ENCODE results near the gene CRMP1.
"Not testable (repeated sequence)": the region's sequence is repeated elsewhere in the genome, so short reads cannot be mapped to it uniquely, and the experiment has no call there.

Gene CRMP1

DNA sequence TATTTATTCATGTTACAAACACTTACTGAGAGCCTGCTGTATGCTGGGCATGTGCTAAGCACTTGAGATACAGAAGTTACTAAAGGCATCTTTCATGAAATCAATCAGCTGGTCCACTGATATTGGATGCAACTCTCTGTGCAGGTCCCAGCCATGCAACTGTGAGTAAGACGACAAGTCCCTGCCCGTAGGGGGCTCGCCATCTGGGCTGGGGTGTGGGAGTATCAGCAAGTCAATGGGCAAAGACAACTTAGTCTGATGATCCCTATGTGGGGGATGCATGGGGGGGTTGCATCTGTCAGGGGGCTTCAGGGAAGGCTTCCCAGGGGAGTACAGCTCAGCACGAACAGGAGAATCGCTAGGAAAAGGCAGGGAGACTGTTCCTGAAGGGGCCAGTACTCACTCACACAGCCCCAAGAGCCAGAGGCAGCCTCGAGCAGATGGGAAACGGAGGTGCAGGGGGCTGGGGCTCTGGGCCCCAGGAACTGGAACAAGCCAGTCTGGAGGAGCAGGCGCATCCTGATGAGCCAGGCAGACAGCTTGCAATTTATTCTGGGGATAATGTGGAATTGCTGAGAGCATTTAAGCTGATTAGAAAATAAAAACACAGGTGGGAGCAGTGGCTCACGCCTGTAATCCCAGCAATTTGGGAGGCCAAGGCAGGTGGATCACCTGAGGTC is 40.2 kb downstream of the CRMP1 start:
- no peak for DNase-seq

DNA sequence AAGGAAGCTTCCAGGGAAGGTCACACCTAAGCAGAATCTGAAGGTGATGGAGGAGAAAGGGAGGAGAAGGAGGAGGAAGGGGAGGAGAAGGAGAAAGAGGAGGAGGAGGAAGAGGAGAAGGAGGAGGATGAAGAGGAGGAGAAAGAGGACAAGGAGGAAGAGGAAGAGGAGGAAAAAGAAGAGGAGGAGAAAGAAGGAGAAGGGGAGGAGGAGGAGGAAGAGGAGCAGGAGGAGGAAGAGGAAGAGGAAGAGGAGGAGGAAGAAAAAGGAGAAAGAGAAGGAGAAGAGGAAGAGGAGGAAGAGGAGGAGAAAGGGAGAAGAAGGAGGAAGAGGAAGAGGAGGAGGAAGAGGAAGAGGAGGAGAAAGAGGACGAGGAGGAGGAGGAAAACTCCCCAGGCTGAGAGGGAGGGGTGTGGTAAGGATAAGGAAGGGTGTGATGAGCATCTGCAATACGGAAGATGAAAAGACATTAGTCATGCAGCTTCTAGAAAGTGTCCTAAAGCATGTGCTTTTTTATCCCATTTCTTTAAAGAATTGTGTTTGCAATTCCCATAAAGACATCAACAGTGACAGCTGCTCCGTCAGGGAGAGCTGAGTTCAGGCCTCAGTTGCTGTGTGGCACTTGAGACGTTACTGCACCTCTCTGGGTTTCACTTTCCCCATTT is 41.1 kb downstream of the CRMP1 start:
- DNase-seq = no peak

- DNase-seq = no peak
Measured at GRCh38 chr4:5845035-5845905, 47.6 kb downstream of the CRMP1 start.

- DNase-seq = no peak
Measured at GRCh38 chr4:5843573-5844530, 49.0 kb downstream of the CRMP1 start.

DNA sequence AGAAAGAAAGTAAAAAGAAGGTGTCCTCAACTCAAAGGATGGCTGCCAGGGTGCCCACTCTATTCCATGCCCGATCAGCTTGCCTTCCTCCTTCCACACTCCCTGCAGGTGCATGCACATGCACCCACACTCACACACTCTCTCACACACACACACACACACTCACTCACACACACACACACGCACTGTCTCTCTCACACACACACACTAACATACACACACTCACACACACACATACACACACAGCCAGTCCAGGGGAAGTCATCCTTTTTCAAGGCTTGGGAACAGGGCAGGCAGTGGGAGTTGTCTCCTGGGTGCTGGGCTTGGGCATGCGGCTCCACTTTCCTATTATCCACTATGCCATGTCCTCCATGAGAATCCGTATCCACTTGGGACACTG is 50.4 kb downstream of the CRMP1 start:
- DNase-seq = no peak

GRCh38 chr4:5839751-5840674 is 52.9 kb downstream of the CRMP1 start:
- no peak for DNase-seq

- DNase-seq = no peak
Measured at GRCh38 chr4:5839332-5839731, 53.6 kb downstream of the CRMP1 start.

DNA sequence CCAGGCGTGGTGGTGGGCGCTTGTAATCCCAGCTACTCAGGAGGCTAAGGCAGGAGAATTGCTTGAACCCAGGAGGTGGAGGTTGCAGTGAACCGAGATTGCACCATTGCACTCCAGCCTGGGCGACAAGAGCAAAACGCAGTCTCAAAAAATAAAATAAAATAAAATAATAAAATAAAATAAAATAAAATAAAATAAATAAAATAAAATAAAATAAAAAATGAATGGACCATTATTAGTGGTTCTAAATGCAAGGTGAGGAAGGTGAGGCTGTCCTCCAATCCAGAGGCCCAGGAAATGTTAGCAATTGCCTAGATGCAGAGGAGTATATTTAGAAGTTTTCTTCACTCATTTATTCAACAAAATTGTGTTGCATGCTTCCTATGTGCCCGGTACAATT is 55.4 kb downstream of the CRMP1 start:
- DNase-seq = not testable (repeated sequence)

DNA sequence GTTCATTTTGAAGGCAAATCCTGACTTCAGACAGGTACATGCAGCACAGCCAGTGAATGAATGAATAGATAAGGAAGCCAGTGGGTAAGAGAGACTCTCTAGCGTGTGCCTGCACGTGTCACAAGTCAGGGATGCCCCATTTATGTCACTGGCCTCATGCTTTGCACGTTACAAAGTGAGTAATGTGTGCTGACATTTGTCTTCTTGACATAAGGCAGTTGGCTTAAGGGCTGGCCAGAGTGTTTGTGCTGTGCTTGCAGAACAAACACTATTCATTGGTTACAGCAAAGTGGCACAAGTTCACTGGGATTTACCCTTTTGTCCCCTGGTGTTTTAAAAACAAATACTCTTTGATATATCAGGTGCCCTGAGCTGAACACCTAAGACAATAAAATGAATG is 55.9 kb downstream of the CRMP1 start:
- DNase-seq = no peak

DNA sequence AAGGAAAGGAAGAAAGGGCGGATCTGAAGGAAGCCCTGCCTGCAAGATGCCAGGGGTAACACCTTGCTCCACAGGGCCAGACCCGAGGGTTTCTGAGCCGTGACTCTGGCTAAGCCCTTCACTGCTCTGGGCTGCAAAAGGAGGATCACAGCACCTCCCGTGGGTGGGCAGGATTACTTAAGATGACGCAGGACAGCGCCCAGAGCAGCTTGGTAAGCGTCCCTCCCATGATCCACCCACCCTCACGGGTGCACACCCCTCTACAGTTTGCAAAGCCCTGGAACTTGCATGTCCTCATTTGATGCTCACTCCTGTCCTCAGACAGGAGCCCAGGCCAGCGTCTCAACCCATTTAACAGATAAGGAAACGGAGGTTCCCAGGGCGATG is 64.9 kb downstream of the CRMP1 start:
- no peak for DNase-seq

DNA sequence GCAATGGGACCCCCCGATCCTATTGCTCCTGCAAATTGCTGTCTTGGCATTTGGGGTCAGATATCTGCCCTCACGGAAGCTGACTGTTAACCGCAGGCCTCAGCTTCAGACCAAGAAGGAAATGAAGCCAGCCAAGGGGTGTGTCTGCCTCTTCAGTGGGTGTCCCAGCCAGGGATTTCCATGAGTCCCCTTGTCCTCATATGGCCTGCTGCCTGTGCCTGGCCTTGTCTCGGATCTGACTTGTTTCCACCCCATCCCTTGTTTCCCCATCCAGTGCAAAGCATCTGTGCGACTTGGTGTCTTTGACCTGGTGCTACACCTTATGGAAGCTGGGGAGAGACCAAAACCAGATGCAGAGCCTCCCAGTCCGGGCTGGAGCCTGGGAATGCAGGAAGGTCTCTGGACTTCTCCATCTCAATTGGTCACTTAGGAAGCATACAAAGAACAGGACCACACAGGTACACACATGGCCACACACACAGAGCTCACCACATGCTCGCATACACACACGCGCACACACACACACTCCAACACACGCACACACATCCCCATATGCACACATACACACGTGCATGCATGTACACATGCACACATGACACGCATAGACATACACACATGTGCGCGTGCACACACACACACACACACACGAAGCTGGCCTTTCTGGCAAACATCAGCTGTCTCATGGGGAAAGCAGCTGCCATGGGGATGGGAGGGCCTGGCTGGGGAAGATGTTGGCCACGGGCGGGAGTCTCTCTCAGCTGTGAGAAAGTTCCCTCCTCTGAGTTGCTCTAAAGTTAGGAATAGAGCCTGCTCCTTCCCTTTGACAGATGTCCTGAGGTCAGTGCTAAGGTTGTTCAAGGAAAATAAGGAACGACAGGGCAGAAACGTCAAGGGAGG is 65.5 kb downstream of the CRMP1 start:
- no peak for DNase-seq

- DNase-seq = no peak
Measured at GRCh38 chr4:5826437-5827107, 66.3 kb downstream of the CRMP1 start.

GRCh38 chr4:5825321-5826041 is 67.4 kb downstream of the CRMP1 start:
- no peak for DNase-seq

DNA sequence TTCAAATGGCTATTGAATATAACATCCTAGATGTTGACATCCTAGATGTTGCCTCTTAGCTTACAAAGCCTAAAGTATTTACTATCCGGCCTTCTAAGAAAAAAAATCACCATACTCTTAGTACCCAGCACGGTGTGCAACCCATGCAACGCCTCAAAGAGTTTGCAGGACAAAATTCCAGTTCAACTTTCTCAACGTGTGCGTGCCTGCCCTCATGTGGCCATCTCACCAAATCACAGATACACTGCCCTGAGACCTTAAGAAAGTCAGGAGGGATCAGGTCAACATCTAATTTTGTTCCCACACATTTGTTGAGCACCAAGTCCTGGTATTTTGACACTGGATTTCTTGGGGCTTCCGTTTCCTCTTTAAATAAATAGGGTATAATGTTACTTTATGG is 68.3 kb downstream of the CRMP1 start:
- no peak for DNase-seq

DNA sequence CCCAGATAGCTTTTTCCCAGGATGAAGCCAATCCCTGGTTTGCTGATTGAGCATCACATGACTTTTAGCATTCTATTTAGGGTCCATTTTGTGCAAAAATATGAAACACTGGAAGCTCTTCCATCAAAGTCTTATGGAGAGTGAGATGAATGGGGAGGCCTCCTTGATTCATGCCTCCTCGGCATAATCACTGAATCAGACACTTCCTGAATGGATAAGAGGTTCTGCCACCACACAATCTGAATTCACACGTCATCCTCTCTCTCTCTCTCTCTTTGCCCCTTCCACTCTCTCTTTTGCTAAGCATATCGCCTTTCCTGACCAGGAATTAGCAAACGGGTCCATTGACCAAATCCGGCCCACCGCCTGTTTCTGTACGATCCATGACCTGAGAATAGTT is 68.7 kb downstream of the CRMP1 start:
- DNase-seq = no peak

DNA sequence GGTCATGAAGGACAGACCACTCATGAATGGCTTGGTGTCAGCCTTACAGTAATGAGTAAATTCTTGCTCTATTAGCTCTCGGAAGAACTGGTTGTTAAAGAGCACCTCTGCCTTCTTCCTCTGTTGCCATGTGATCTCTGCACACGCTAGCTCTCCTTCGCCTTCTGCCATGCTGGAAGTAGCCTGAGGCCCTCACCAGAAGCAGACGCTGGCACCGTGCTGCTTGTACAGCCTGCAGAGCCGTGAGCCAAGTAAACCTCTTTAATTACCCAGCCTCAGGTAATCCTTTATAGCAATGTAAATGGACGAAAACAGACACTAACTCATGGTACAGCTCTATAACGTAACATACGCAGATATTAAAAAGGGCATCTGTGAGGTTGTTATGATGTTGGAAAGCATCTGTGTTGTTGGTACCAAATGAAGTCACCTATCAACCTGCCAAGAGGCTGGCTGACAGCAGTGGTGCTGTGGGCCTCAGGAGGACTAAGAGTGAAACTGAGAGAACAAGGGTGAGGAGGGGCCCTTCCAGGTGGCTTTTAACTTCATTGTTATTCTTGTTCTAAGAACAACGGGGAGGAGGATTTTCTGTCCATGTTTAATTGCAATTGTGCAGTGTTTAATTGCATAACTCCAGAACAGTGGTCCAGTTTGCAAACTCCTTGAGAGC is 69.2 kb downstream of the CRMP1 start:
- DNase-seq = no peak

- DNase-seq = no peak
Measured at GRCh38 chr4:5822619-5823018, 70.3 kb downstream of the CRMP1 start.

DNA sequence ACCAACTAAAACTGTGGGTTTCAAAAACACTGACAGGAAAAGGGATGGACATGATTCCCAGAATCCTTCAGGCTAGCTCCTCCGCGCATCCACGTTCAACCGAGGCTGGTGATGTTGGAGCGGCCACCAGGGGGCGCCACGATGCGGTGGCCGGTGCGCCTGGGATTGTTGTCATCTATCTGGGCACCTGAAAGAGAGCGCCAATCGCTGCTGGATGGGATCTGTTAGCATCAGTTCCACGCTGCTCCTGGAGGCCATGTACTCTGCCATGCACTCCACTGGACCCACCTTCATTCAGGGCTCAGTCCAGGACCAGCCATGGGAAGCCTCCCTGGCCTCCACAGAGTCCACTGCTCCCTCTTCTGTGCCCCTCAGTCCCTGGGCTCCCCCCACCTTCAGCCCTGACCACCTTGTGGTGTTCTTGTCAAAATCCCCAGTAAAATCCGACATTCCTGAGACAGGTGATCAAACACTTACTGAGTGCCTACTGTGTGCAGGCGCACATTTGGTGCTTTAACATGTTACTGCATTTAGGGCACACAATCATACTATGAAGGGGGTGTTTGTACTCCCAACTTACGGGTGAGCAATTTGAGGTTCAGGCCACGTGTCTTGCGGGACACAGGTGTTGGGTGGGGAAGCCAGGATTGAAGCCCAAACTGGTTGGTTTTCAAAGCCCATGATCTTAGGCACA is 71.1 kb downstream of the CRMP1 start:
- no peak for DNase-seq

Data from NCI-H1436 treated with DMSO at 0.1 percent for 48 hours (cell line).